GM21737 (cell line): Measurements from ENCODE around the gene AAK1.
"Not testable (repeated sequence)": the region's sequence is repeated elsewhere in the genome, so short reads cannot be mapped to it uniquely, and the experiment has no call there.

Source experiments
- ATAC-seq: cut with Tn5 transposase; IDR thresholded peaks from one replicate; pipeline ENCODE4 v1.9.1; 2021; ENCODE audit warnings: mild to moderate bottlenecking, moderate library complexity; ENCODE audit not compliant: unreplicated experiment

Gene AAK1

DNA sequence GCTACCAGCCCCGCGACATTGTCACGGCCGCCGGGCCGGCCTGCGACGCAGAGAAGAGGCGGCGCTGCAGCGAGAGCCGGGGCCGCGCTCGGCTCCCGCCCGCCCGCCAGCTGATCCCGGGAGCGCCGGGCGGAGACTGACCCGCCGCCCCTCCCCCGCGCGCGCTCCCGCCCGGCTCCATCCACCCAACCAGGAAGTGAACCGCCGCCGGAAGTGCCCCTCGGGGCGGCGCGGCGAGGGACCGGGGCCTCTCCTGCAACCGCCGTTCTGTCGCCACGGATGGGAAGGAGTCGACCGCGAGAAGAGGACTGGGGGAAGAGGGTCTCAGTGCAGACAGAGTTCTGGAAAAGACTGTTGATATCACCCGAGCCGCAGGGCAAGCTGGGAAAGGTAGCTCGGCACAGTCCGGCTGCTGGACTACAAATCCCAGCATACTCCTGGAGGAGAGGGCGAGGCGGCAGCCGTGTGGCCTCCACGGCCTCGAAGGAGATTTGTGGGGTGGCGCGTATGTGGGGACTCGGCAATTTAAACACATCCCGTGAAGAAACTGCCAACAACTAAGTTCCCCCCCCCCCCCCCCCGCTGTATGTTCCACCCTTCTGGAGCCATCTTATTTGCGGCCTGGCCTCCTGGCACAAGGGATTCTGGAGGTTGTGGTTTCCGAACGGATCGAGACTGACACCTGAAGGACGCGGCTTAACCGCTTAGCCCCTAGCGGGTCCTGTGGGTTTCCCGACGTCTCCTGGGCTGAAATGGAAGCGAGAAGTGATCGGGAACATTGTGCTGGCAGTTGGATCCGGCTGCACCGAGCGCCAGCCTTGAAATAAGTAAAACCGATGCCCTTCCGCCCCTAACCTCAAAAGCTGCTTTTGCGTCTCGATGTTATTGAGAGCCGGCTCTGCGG lies at the start of gene AAK1:
TSS of gene AAK1 (minus strand) at position 138 of the 904 bp plus-strand sequence. CDS start 699 bp downstream, outside the sequence.
- ATAC-seq = peak; percentile 45

DNA sequence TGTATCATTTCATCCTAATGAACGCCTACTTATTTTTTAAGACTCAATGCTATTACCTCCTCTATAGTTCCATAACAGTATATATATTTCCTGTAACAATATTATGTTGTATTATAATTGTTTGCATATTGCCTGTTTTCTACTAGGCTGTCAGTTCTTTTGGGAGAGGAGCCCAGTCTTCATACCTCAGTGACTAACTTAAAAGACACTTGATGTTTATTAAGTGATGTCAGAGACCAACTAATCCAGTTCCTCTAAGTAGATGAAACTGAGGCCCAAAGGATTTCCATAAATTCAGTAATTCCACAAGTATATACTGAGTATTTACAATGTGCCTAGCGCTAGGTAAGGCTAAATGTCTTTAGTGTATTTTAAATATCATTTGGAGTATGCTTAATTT lies 48.9 kb upstream of the AAK1 start:
- no peak for ATAC-seq

DNA sequence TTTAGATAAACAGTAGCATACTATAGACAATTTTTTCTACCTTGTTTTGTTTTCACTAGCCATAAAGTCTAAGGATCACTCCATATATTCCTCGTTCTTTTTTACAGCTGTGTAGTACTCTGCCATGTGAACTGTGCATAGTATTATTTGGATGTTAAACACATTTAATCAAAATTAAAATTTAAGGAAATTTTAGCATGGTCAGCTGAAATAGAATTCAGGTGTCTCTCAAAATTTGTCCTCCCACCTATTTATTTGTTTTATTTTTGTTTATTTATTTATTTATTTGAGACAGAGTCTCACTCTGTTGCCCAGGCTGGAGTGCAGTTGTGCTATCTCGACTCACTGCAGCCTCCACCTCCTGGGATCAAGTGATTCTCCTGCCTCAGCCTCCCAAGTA lies 46.4 kb upstream of the AAK1 start:
- ATAC-seq = no peak

DNA sequence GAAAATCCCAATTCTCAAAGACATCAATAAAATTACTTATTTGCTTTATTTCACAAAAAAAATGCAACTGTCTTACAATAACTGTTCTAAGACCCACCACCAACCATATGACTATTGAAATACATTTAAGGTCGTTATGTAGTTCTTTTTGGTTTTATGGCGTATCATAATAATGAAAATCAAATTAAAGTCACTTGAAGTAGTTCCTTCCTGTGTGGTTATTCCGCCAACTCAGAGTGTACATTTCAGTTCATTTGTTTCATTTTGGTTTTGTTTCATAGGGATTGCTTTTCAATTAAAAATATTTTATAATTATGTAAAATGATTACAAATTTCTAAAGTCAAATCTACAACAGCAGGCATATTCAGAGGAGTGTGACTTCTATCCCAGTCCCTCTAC lies 45.9 kb upstream of the AAK1 start:
- ATAC-seq = no peak

DNA sequence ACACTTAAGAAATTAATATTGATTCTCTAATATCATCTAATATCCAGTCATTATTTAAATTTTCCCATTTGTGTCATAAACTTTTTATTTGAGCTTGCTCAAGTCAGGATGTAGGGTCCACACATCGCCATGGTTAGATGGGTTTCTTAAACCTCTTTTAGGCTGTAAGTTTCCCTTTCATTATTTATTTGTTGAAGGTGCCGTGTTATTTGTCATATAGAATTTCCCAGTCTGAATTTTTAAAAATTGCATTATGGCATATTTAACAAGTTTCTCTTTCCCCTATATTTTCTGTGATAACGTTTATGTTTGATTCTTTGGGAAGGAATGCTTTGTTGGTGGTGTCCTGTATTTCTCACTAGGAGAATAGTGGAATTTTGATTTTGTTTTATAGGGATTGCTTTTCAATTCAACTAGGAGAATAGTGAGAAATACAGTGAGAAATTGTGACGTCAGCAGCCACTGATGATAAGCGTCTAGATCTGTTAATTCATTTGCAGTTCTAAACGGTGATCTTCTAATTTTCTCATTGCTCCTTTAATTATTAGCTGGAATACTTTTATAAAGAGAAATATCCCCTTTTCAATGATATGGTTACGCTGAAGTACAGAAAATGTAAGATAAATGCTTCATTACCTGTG lies 44.6 kb upstream of the AAK1 start:
- ATAC-seq = no peak

DNA sequence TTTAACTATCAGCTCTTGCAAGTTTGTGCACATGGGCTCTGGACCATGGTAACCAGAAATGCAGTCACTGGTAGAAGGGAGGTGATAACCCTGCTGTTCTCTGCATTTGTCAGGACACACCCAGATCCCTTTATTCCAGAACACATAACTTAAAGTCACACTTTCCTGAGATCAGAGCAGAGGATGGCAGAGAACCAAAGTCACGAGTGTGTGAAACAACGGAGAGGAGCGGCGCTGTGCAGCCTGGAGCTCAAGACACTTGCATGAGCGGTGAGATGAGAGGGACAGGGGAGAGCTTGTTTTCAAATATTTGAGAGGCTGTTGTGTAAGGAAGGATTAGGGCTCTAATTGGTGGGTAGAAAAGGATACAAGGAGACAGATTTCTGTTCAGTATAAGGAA lies 43.3 kb upstream of the AAK1 start:
- ATAC-seq = no peak

DNA sequence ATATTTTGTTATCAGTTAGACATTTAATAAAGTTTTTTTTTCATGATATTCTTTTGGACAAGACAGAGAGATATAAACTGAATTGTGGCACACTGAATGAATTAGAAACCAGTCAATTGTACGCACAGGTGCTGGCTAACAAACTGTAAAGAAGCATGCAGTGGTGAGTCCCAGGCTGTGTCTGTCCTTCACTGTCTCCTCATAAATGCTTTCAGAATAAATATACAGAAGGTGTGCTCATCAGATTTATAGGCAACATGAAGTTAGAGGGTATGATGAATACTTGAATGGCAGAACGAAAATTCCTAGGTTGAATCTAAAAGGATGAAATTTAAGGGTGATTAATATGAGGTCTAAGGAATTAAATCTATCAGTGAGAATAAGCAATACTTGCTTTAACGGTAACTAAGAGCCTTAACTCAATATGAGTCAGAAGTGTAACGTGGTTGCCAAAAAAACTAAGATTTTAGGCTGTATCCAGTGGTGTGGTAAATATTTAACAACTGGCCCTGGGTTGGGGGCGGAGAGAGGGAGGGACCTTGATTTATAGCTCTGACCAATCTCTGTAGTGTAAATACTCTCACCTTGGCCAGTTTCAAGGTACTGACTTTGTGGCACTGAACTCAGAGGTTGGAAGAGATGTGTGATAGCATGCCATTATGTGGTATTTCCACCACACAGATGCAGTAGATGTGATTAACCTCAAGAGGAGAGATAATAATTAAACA lies 41.9 kb upstream of the AAK1 start:
- ATAC-seq = no peak

DNA sequence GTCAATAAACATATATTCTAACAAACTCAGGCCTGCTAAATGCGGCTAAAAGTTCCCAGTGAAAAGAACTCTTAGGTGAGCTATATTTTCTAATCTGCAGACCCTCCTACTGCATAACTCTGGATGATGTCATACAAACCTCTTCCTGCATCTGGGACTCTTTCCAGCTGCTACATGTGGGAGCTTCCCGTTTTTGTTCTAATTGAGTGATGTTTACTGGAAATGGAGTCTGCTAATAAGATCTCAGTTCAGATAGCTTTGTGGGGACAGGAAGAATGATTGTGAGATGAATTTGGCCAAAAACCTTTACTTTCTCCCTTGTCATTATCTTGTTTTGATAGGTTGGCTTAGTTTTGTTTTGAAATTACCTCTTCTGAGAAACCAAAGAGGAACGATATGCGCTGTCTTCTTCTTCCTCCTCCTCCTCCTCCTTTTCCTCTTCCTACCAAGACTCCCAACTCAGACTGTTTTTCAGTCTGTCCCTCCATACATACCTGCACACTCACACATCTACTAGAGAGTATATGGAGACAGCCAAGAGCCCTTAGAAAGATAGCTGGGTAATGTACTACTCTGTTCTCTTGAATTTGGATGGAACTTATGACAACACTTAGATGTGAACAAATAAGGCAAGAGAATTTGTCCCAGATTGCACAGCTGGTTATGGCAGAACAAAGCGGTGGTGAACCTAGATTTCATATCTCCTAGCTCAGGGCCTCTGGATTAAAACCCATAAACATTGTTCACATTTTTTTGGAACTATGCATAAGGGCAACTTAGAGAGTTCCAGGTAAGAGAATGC lies 39.8 kb upstream of the AAK1 start:
- ATAC-seq = no peak

DNA sequence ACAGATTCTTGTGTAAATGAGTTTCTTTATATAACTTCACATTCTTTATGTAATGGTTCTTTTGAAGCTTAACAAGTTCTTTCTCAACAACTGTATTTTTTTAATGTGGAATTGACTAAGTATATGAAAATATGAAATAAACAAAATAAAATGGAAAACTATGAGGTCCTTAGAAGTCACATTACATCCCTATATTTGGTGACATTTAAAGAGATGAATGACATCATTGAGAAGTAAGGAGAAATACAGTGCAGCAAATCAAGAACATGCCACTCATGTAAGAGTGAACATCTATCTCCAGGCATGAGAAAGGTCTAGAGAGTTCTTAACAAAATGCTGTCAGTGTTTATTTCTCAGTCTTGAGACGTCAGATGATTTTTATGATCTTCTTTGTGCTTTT lies 39.0 kb upstream of the AAK1 start:
- ATAC-seq = no peak

DNA sequence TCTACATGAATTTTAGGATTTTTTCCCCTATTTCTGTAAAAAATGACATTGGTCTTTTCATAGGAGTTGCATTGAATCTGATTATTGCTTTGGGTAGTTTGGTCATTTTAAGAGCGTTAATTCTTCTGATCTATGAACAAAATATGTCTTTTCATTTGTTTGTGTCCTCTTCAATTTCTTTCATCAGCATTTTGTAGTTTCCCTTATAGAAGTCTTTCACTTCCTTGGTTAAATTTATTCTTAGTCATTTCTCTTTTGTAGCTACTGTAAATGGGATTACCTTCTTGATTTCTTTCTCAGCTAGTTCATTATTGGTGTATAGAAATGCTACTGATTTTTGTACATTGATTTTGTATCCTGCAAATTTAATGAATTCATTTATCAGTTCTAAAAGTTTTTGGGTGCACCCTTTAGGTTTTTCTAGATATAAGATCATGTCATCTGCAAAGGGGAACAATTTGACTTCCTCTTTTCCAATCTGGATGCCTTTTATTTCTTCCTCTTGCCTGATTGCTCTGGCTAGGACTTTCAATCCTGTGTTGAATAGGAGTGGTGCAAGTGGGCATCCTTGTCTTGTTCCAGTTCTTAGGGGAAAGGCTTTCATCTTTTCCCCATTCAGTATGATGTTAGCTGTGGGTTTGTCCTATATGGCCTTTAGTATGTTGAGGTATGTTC lies 36.6 kb upstream of the AAK1 start:
- ATAC-seq = no peak

DNA sequence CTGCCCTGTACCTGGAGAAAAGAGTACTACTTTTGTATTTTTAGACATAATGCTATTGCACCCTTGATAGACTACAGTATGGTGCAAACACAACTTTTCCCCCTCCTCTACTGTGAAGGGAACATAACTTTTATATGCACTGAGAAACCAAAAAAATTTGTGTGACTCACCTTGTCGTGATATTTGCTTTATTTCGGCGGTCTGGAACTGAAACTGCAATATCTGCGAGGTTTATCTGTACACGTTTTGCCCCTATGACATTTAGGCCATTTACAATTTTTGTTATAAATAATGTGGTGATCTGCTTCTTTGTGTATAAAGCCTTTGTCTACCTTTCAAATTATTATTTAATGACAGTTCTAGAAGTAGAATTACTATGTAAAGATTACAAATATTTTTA lies 34.4 kb upstream of the AAK1 start:
- ATAC-seq = no peak

DNA sequence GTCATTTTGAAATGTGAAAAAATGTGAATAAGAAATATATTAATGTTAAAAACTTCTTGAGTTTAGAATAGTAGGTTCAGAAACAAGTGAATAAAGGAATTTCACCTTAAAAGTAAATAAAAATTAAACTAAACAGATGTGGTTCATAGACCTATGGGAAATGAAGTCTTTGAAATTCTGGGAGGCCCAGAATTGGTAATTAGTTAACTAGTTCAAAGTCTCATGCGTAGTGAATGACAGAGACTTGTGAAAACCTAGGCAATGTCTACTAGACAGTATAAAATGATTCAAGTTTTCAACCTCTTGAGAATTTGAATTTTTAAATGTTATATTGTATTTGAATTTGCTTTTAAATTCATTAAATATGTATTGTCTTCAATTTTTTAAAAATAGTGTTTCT lies 32.6 kb upstream of the AAK1 start:
- no peak for ATAC-seq

DNA sequence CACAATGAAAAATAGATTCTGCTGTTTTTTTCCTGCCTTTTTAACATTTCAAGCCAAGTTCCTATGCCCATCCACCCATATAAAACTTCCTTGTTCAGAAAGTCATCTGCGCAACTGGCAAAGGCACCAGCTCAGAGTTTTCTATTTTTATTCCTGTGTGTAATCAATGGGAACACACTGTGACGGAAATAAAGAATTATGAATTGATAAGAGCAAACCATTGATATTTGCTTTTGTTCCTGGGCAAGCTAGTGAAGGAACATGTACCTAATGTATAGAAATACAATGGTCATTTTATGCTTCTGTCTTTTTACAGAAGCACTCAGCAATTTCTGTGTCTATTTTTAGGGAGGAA lies 30.8 kb upstream of the AAK1 start:
- ATAC-seq = no peak

DNA sequence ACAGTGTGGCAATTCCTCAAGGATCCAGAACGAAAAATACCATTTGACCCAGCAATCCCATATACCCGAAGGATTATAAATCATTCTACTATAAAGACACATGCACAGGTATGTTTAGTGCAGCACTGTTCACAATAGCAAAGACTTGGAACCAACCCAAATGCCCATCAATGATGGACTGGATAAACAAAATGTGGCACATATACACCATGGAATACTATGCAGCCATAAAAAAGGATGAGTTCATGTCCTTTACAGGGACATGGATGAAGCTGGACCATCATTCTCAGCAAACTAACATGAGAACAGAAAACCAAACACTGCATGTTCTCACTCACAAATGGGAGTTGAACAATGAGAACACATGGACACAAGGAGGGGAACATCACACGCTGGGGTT lies 29.6 kb upstream of the AAK1 start:
- not testable (repeated sequence) for ATAC-seq

DNA sequence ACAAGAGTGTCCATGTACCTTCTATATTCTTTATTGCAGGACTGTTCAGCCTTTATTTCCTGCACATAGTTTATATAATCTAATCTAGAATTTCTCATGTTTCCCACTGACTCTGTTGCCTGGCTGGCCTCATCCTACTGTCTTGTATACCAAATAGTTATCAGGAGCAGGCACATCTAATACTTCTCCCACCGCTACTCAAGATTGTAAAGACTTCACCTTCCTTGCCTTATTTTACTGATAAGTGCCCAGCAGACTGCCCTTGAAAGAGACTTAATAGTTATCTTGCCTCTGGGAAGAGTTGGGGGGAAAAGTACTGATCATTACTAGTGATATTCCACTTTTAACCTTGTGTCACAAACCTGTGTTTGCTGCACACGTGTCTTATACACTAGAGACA lies 26.1 kb upstream of the AAK1 start:
- no peak for ATAC-seq

DNA sequence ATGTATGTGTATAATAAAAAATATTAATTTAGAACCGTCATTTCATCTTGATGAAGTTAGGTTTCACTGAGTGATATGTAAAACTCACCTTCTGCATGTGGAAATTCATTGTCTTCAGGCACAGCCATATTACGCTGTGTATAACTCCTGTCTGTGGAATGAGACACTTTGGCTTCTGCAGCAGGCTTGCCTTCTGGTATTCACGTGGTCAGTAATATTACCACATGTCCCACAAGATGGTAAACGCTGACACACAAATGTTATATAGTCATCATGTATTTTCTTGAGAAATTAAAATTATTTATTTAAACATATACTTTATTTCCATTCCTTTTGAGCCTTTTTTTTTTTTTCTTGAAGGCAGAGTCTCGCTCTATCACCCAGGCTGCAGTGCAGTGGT lies 25.1 kb upstream of the AAK1 start:
- ATAC-seq = no peak

DNA sequence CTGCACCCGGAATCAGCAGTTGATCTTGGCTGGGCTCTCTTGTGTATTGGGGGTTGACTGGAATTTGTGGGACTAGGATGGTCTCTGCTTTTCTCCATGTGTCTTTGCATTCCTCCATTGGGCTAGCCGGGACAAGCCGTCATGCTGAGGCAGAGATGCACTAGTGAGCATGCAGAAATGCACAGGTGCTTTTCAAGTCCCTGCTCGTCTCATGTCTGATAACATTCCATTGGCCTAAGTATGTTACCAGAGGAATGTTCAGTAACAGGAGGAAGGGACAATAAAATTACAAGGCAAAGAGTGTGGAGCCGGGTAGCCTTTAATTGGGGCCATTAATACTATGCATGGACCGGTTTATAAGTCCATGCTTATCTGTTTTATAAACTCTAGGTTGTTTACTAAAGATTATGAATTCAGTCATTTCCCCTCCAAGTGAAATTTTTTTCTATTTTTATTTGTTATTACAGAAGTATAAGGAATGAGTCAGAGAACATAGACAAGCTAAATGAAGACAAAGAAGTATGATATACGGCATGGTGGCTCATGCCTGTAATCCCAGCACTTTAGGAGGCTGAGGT lies 24.4 kb upstream of the AAK1 start:
- no peak for ATAC-seq

DNA sequence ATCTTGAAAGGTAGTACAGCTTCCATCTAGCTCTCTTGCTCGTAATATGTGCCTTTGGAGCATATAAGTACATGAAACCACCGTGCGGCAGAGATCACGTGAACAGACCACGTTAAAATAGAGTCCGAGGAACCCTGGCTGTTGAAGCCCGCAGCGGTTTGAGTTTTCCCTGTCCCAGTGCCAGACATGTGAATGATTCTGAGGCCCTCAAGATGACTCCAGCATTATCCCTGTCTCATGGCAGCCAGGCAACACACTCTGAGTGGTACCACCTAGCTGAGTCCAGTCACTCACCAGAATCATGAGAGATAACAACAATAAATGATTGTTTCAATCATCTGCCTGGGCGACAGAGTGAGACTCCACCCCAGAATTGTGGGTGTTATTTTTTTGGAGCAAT lies 21.6 kb upstream of the AAK1 start:
- no peak for ATAC-seq

DNA sequence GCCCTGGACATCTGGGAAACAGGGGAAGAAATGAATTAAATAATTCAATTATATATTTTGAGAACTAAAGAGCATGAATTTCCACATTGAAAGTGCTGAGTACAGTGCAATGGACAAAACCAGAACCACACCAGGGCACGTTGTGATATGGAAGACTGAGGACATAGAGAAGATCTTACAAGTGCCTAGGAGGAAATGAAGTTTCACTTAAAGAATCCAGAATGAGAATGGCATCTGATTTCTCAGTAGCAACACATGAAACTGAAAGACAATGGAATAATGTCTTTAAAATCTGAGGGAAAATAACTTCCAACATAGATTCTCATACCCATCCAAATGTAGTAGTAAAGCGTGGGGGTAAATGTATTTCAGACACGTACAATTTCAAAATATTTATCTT lies 20.3 kb upstream of the AAK1 start:
- no peak for ATAC-seq

DNA sequence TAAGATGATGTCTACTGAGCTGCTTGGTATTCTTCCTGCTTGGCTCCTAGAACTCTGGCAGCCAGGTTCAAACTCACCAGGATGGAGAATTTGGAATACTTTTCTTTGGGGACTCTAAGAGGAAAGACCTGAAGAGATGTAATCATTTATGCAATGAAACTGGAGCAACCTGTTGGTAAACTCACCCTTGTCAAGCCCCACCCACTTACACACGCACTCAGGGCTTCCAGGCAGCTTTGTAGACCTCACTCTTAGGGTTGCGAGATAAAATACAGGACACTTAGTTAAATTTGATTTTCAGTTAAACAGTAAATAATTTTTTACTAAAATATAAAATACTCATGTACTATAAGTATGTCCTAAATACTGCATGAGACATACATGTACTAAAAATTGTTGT lies 19.0 kb upstream of the AAK1 start:
- not testable (repeated sequence) for ATAC-seq
